Colon (tissue), 2 donors: ENCODE data around the gene C4B.

ENCODE experiments used
- FAIRE-seq: peaks from 2 replicates; lab custom pipeline; 2012; peaks lifted over from hg19 to GRCh38; lab: Jason Lieb, UNC
- donor health status: control.
- donor health status: control.

Gene C4B

GRCh38 chr6:32082935-32083334 lies 68.3 kb downstream of the C4B start:
- no peak for FAIRE-seq

DNA sequence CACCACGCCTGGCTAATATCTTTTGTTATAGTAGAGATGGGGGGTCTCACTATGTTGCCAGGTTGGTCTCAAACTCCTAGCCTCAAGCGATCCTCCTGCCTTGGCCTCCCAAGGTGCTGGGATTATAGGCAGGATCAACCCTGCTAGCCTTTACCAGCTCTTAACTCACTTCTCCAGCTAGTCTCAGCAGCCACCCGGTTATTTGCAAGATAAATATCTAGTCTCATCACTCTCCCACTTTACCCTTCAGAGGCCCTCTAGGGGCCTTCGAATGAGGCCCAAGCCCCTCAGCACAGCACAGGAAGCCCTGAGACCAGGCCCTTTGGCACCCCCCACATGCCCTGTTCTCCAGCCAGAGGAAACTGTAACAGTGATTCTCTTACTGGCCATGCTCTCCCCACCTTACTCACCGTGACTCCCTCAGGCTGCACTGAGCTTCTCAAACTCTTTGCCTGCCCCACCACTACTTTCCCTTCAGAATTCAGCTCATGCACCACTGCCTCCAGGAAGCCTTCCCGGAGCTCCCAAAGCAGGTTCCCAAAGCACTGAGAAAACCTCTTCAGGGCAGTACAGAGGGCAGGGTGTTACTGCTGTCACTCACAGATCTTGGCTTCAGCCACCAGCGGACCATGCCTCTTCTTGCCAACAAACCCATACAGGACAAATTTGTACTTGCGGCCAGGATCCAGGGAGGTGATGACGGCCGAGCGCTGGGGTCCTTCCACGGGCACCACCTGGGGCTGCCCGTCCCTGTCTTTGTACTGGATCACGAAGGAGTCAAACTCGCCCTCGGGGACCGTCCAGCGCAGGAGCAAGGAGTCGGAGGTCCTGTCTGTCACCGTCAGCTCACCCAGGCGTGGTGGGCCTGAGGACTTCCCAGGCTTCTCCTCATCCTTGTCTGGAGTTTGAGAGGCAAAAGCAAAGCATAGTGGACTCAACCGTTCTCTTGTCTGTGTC lies 69.5 kb downstream of the C4B start:
- FAIRE-seq, result no peak

DNA sequence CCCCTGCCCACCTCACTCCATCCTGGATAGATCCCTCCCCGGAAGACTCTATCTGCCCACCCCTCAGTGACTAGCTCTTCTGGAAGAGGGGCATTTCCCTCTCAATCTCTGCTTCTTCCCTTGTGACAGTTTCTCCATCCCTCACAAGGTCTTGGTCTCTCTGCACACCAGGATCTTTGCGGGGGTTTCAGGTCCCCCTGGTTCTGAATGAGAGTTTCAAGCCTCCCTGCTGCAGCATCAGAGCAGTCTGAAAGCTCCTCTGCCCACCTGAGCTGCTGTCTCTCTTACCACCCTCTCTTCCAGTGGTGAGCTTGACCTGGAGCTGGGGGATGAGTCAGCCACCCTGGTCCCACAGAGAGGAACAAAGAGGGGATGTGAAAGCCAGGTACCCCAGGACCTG lies 70.2 kb downstream of the C4B start:
- no peak for FAIRE-seq
